NCI-H2227 (cell line): ENCODE results near the gene HHAT.

ENCODE experiments used
- DNase-seq: peaks from one replicate; lab custom pipeline; 2025; ENCODE audit not compliant: unreplicated experiment; lab: John Stamatoyannopoulos, UW

The HHAT gene

DNA sequence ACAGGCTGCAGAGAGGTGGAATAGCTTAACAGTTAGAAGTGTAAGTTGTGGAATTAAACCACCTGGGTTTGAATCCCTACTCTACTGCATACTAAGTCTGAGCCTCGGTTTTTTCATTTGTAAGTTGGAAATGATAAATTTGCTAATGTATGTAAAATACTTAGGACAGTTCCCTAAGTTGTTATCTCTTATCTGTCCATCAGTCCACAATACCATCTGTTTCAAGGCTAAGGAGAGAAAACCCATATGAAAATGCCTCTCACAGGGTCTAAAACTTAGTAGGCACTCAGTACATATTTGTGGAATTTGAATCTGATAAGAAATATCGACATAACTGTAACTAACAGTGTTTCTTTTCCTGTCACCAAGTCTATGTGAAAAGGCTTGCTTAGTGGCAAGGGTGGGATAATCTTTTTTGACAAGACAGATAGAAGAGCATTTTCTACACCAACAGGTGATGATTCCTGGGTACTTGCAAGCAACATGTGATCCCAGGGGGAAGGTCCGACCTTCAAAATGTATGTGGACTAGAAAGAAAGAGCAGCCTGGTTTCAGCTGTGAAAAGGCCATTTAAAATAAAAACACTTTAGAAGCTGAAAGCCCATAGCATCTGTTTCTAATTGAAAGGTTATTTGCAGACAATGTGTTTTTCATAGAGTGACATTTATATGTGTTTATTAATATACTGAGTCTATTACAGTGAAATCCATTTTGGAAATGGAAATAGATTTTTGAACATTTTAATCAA, 202.9 kb downstream of the HHAT start:
- no peak for DNase-seq

DNA sequence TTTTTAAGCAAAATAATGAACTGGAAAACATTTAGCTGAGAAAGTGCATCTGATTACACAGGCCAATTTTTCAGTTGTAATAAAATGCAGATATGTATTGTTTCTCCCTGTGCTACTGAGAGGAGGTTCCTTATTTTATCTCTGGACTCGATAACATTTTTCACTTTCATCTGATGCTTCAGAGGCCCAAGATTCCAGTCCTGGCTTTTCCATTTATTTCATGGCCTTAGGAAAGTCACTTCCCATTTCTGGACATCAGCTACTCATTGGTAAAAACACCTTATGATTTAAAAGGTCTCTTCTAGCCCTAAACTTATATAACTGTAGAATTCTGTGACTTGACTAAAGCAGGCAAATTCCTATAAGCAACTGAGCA, 203.5 kb downstream of the HHAT start:
- no peak for DNase-seq

DNA sequence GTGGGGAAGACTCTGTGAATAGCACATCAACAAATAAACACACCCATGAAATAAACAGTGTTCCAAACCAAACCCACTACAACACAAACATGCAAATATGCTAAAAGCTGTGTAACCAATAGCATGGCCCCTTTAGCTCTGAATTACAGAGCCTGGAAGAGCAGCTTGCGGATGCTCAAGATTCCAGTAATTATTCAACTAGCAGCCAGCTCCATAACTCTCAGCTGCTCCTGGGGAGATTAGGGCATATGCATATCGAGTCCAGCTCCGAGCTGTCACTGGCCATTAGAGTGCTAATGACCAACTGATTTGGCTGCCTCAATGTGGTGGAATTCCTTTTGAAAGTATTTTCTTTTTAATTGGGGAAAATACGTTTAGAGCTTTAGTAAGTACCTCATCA, 207.1 kb downstream of the HHAT start:
- no peak for DNase-seq

DNA sequence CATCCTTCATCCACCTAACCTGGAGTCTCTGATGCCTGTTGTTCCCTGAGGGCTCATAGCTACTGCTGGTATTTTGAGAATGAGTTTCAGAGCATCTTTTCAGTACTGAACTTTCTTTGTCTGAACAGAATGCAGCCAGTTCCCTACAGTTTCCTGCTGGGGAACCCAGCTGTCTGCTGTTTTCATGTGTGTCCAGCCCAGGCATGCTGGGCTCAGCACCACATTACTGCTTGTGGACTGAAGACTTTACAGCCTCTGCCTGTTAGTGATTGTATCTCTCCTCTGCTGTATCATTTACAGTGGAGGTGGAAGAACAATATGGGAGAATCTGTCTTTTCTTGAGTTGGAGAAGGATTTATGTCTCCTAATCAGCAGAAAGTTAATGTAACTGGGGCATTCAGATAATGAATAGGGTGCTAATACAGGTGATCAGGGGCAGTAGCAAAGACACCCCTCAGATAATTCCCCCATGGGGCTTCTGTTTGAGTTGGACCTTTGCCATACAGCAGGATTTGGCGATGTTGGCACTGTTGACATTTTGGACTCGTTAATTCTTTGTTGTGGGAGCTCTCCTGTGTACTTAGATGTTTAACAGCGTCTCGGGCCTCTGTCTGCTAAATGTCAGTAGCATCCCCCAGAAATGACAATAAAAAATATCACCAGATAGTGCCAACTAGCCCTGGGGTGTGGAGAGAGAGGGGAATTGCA, 207.7 kb downstream of the HHAT start:
- DNase-seq, result peak; percentile 39

DNA sequence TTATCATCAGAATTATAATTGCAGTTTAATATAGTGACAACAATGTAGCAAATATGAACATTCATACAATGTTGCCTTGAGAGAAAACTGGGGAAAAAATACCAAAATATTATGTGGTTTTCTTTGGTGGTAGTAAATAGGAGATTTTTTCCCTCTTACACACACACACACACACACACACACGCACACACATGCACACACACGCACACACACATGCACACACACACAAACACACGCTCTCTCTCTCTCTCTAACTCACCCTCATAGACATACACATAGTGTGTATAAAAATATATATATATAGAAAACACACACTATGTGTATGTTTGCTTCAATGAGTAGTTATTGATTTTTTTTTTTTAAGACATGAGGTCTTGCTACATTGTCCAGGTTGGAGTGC, 211.6 kb downstream of the HHAT start:
- DNase-seq, result no peak

DNA sequence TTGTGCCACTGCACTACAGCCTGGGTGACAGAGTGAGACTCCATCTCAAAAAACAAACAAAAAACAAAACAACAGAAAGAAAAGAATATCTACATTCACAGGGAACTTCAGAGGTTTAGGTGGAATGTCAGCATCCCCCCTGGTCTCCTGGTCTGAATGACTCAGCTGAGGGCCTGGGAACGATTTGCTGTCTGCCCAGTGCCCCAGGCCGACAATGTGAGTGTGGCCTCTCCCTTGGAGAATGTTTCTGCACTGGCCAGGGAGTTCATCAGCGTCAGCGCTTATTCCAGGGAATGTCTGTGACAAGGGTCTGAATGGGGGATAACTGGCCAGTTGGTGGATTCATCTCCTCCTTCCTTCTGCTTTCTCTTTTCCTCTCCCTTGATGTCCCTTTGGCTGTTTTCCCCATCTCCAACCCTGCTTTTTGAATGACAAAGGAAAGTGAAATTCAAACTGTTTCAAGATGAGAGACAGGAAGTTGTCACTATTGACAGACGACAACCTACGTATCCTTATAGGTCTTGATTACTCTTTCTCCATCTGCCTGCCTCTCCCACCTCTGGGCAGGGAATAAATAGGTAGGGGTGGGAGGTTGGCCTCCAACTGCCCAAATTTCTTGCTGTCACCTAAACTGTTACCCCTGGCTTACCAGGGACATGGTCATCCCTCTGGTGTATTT, 213.1 kb downstream of the HHAT start:
- no peak for DNase-seq

DNA sequence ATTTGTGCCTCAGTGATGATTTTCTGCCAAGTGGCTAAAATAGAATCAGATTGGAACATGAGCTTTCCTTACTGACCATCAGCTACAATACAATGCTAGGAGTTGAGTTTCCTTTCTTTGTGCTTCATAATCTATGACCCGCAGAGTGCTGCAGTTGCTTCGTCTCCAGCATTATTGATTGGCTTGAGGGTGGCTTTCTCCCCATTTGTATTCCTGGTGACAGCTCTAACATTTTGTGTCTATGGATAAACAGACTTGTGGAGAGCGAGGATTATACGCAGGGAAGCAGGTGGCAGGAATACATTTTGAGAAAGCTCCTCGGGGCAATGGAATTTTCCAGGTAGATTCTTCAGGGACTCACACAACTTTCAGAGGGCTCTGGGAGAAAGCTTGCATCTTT, 223.2 kb downstream of the HHAT start:
- no peak for DNase-seq

DNA sequence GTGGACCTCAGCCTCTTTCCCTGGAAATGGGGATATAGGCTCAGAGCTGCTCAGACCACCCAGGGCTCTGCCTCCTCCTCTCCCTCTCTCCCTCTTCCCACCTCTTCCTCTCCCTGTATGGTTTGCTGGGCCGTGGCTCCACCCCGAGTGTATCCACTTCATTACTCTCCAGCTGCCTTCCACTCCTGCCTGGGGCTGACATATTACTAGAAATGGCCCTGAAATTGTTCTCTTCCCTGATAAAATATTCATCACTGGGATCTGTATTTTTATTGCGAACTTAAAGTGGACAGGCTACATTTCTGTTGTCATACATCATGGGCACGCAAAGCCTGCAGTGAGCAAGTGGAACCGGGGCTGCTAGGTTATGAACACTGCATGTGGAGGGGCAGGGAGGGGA, 225.0 kb downstream of the HHAT start:
- no peak for DNase-seq

DNA sequence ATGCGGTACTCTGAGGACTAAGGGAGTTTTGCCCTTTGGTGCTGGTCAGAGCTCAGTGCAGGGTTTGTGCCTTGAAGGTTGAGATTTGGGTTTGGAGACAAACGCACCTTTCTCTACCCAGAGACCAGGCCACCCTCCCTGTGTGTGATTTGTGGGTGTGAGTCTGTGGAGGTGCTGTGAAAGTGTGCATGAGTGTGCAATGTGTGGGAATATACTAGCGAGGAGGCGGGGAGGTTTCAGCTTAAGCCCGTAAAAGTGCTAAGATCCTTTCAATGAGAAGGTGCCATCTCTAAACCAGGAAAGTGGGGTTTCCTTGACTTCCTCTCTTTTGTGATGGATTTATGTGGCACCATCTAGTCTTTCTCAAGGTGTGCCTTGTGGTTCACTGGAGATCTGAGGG, 225.7 kb downstream of the HHAT start:
- no peak for DNase-seq

DNA sequence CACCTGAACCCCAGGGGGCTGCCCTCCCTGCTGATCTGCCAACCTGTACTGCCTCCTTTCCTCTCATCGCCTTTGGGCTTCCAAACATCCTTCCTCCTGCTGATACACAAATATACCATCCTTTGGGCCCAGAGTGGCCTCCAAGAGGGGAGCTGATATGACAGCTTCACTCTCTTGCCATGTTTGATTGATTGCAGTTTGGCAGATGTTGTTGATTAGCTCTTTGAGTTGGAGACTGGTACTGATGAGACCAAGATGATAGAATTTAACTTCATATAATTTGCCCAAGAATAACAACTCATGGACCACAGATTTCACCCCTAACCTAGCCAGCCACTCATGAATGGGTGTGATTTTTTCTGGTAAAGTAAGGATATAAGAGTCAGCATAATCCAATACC, 227.8 kb downstream of the HHAT start:
- no peak for DNase-seq

DNA sequence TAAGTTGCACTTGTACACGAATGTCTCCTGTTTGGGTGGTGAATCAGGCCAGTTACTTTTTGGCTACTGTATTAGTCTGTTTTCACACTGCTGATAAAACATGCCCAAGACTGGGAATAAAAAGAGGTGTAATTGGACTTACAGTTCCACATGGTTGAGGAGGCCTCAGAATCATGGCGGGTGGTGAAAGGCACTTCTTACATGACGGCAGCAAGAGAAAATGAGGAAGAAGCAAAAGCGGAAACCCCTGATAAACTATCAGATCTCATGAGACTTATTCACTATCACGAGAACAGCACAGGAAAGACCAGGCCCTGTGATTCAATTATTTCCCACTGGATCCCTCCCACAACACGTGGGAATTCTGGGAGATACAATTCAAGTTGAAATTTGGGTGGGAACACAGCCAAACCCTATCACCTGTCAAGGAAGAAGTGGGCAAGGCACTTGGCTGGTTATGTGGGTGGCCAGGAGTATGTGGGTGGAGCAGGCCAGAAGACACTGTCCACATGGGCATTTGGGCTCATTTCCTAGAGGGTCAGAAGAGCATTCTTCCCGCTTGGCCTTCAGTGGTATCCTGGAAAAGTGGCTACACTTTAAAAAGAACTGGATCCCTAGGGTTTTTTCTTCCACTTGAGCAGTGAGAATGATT, 228.8 kb downstream of the HHAT start:
- no peak for DNase-seq

DNA sequence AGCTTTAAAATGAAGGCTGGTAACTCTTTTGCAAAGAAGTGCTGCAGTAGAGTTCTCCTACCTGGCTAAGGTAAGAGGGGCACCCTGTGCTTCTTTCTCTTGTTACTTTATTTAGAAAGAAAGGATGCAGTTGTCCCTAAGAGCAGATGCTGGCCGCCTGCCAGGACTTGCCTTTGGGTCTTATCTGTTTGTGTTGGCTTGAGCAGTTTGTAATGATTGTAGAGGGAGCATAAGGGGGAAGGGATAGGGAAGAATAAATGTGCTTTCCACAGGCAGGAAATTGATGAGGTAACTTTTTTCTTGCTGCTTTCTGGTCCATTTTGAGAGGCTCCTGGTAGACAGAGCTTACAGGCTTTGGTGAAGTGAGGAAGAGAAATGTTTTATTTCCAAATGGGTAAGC, 229.6 kb downstream of the HHAT start:
- peak; percentile 71 for DNase-seq

DNA sequence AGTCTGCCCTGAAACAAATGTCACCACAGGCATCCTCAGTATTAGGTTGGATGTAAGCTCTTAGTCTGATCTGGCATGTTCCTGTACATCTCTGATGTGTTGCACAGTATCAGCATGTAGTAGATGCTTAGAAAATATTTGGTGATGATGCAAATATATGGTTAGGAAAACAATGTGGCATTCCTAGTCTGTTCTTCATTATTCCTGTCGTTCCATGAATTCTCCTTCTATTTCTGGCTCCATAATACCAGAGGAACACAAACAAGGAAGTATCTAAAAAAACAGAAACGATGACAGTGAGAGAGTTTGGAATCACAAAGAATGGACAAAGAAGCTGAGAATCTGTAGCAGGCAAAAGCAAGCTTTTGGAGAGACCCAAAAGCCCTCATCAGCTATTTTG, 236.6 kb downstream of the HHAT start:
- DNase-seq, result no peak

DNA sequence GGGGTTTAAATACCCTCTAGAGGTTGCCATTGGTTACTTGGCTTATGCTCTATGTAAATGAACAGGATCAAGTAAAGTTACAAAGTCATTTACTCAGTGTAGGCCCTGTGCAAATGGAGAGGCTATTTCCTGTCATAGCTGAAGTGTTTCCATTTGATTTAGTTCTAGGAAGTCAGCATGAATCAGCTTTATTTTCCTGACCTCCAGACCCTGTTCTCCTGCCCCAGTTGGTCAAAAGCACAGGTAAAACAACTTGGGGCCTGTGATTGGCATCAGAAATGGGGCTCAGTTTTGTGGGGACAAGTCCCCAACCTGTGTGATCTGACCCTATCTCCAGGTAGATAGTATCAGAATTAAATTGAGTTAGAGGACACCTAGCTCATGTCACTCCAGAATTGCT, 239.9 kb downstream of the HHAT start:
- DNase-seq, result no peak

DNA sequence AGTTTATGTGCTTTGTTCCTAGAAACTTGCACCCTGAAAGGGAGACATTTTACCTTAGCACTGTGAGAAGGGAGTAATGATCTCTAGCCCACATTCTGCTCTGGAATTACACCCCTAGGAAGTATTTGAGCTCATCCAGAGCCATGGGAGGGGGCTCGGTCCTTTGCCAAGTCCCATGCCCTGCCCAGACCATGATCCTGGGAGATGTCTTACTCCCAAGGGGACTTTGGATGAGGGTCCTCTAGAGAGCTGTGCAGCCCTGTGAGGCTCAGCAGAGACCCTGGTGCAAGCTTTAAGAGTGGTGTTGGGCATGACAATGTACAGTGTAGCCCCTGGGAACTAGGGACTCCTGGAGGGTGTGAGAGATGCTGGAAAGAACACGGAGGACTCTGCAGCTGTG, 241.4 kb downstream of the HHAT start:
- DNase-seq, result no peak

DNA sequence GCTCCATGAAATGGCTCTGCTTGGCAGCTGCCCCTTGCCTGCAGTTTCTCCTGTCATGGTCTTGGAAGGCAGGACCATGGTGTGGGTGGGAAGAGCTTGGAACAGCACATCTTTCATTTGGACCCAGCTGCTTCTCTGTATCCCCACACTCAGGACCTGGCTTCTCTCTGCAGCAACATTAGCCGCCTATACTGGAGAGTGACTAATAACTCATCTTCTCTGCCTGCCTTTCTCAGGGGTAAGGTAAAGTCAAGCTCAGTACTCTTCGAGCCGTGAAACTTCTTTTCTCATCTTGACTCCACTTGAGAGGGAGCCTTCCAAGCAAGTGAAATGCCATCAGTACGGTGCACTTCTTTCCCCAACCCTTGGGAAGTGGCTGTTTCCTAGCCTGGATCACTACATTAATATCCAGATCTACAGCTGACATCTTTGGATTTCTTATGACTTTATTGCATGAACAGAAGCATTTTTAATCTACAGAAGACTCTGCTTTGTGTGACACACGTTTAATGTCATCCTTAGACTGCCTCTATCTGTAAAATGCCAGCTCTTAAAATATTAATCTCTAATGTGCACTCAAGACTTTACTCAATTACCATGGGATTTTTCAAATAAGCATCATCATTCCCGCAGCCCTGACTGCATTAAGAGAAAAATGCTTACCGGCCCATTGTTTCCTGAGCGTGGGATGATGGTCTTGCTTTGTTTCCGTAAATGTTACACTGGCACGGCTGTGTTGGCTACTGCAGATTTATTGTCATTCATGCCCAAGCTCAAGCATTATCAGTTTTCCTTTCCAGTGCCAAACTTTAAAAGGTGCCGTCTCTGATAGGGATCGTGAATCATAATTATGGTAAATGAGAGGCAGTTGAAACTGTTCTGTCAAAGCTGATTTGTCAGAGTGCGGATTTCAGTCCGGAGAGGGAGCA, 242.9 kb downstream of the HHAT start:
- no peak for DNase-seq

DNA sequence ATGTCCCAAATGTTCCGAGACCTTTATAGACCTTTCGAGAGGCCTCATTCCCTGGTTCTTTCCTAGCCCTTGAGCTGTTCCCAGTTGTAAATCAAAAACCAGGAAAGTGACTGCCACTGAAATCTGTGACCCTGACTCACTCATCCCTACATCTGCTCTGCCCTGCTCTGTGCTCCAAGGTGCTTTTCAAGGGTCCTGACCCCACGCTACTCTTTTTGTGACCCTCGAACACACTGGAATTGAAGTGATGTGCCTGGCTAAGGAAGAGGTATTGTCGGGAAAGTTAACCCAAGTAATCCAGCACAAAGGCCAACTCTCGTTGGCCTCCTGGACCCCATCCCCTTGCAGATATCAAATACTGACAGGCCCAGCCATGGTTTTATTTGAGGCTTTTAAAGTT, 244.4 kb downstream of the HHAT start:
- DNase-seq, result no peak

DNA sequence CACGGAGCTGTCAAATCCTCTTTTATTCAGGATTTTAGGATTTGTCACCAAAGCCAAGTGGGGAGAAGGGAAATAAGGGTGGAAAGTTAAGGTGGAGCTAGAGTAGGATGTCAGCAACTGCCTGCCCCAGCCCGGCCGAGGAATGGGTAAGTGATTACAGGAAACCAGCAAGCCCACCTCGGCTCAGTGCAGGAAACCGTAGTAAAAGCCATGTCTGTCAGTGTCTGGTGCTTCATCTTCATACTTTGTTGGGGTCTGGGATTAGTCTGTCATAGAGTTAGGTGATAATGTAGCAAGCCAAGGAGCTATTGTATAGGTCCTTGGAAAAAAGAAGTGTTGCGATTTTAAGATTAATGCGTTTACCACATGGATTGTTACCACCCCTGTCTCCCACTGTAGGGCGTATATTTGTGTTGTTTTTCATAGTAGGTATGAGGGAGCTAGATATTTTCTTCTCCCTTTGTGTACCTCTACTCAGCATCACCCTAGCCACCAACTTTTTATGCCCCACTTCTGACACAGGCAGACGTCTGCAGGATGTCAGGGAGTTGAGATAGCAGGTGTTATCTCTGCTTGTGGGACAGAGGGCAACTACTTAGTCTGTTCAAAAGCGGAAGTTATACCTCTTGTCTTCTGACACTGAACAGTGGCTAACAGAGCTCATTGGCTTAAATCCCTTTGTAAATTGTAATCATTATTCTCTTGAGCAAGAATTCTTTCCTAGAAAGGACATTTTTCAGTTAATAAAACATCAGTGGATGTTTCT, 253.7 kb downstream of the HHAT start:
- DNase-seq, result no peak

DNA sequence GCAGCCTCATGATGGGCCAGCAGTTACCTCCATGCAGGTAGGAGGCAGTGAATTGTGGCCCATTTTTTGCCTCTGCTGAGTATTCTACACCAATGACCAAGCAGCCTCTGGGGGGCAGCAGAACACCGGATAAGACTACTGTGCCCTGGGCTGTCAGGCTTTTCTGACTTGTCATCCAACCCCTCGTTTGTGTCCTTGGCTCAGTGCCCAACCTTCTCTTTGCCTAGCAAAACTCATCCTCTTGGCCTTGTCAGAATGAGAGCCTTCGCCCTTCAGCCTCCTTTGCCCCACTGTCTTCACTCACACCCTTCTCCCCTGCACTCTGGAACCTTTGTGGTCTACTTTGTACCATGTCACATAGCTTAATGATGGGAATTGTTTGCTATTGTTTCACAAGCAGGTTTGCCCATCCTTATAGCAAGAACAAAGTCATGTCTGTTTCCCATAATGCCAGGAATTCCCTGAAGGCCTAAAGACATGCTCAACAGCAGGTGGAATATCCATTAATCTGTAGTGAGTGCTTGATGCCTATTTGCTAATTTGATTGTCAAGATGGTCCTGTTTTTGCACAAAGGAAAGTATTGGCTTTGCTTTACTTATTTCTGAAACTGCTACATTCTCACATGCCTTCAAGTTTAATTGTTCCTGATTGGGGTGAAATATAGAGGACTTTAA, 255.9 kb downstream of the HHAT start:
- DNase-seq, result peak; percentile 94
